SK-N-SH (cell line): ENCODE results near the gene KRTAP10-2. TPM values are rescaled to one million over a fixed set of nuclear protein-coding genes. Genes with fewer than 3 reads are reported as not detected.

Experiments used
- CTCF ChIA-PET: fragments of 300-600, 350-600 bp; formaldehyde crosslinking; extraction: SDS; loops from one replicate; lab custom pipeline; 2021; lab: Yijun Ruan, JAX
- POLR2A ChIA-PET: fragments of 350-600 bp; sonication (Branson Sonifier 250); formaldehyde crosslinking; extraction: SDS; loops from one replicate; lab custom pipeline; 2020; ENCODE audit warnings: antibody characterized with exemption, inconsistent platforms; lab: Yijun Ruan, JAX
- DNase-seq: peaks from one replicate; pipeline ENCODE4 v3.0.0; 2012
- H2AFZ ChIP-seq: fragments of 200-600 bp; sonication (generic); 2 replicates; pipeline ENCODE4 v1.8.1; 2016; ENCODE audit warnings: antibody characterized with exemption, mild to moderate bottlenecking, low read depth
- H3F3A ChIP-seq: fragments of 200-600 bp; sonication (generic); replicated peaks from 2 replicates; pipeline ENCODE3; 2016; ENCODE audit warnings: antibody characterized with exemption, mild to moderate bottlenecking; ENCODE audit not compliant: insufficient read depth
- H3K27ac ChIP-seq, 2 experiments: fragments of 200-500 bp in 1 of 2; fragments of 200-600 bp in 1 of 2; sonication (Bioruptor generic) in 1 of 2; sonication (generic), shearing (Covaris generic) in 1 of 2; 2 replicates each; pipeline versions ENCODE4 v1.5.1 to v1.6.1; 2014 to 2016; ENCODE audit warnings: low read depth in 2 of 2, inconsistent platforms in 1 of 2, low read length in 1 of 2, mild to moderate bottlenecking in 1 of 2, mixed read lengths in 1 of 2
- H3K27me3 ChIP-seq: fragments of 200-600 bp; sonication (generic), shearing (Covaris generic); 2 replicates; pipeline ENCODE4 v1.6.1; 2016; ENCODE audit warnings: mixed run types; ENCODE audit not compliant: insufficient read depth
- H3K36me3 ChIP-seq, 2 experiments: fragments of 200-500 bp in 1 of 2; fragments of 200-600 bp in 1 of 2; sonication (Bioruptor generic) in 1 of 2; sonication (generic) in 1 of 2; replicated peaks in 1 of 2; 2 replicates each; pipeline versions ENCODE3 to v1.5.1; 2014 to 2016; ENCODE audit warnings: low read length in 1 of 2, mild to moderate bottlenecking in 1 of 2; ENCODE audit not compliant: insufficient read depth in 2 of 2, control insufficient read depth in 1 of 2
- H3K4me1 ChIP-seq, 2 experiments: fragments of 200-500 bp in 1 of 2; fragments of 200-600 bp in 1 of 2; sonication (Bioruptor generic) in 1 of 2; sonication (generic), shearing (Covaris generic) in 1 of 2; 2 replicates each; pipeline versions ENCODE4 v1.5.1 to v1.6.1; 2014 to 2016; ENCODE audit warnings: low read depth in 1 of 2, low read length in 1 of 2, mixed run types in 1 of 2; ENCODE audit not compliant: insufficient read depth in 2 of 2, control insufficient read depth in 1 of 2
- H3K4me2 ChIP-seq: fragments of 200-600 bp; sonication (generic), shearing (Covaris generic); 2 replicates; pipeline ENCODE4 v1.6.1; 2017; ENCODE audit warnings: mixed run types
- H3K4me3 ChIP-seq, 2 experiments: fragments of 200-500 bp in 1 of 2; fragments of 200-600 bp in 1 of 2; sonication (Bioruptor generic) in 1 of 2; sonication (generic), shearing (Covaris generic) in 1 of 2; 2 replicates each; pipeline versions ENCODE4 v1.5.1 to v1.8.1; 2014 to 2016; ENCODE audit warnings: low read depth in 2 of 2, inconsistent platforms in 1 of 2, low read length in 1 of 2, mild to moderate bottlenecking in 1 of 2, mixed read lengths in 1 of 2, moderate library complexity in 1 of 2
- H3K79me2 ChIP-seq: fragments of 200-600 bp; sonication (generic); 2 replicates; pipeline ENCODE4 v1.8.1; 2017; ENCODE audit warnings: mild to moderate bottlenecking; ENCODE audit not compliant: insufficient read depth
- H3K9ac ChIP-seq: fragments of 200-600 bp; sonication (generic); 2 replicates; pipeline ENCODE4 v1.6.1; 2017; ENCODE audit warnings: mixed run types
- H3K9me2 ChIP-seq: fragments of 200-600 bp; sonication (generic); 2 replicates; pipeline ENCODE4 v1.6.1; 2017; ENCODE audit warnings: mixed run types
- H3K9me3 ChIP-seq: fragments of 200-600 bp; sonication (generic); 2 replicates; pipeline ENCODE4 v1.6.1; 2017; ENCODE audit warnings: mixed run types, mild to moderate bottlenecking, moderate library complexity
- H4K20me1 ChIP-seq: fragments of 200-600 bp; sonication (generic); 2 replicates; pipeline ENCODE4 v1.6.1; 2017; ENCODE audit warnings: mild to moderate bottlenecking, mixed run types; ENCODE audit not compliant: insufficient read depth
- FOXJ3 ChIP-seq: sonication (generic); formaldehyde crosslinking; IDR thresholded peaks from 2 replicates; pipeline ENCODE4 v1.5.1; 2020; ENCODE audit warnings: mild to moderate bottlenecking, missing genetic modification reagents
- GABPA ChIP-seq: IDR thresholded peaks from 2 replicates; pipeline ENCODE4 v1.4.0; 2012; ENCODE audit warnings: low read depth, mild to moderate bottlenecking
- GATA2 ChIP-seq: sonication (generic); formaldehyde crosslinking; IDR thresholded peaks from 2 replicates; pipeline ENCODE4 v1.5.0; 2020; ENCODE audit warnings: mild to moderate bottlenecking, missing genetic modification reagents
- JUND ChIP-seq: IDR thresholded peaks from 2 replicates; pipeline ENCODE4 v1.4.0; 2012
- MXI1 ChIP-seq: IDR thresholded peaks from 2 replicates; pipeline ENCODE4 v1.6.1; 2012; ENCODE audit warnings: mild to moderate bottlenecking, low read depth, low read length, improper control_type of control experiment
- NFIC ChIP-seq: IDR thresholded peaks from 2 replicates; pipeline ENCODE4 v1.4.0; 2012; ENCODE audit warnings: borderline replicate concordance
- PBX3 ChIP-seq: IDR thresholded peaks from 2 replicates; pipeline ENCODE4; 2012
- RAD21 ChIP-seq: IDR thresholded peaks from 2 replicates; pipeline ENCODE4 v1.6.1; 2012; ENCODE audit warnings: mild to moderate bottlenecking, low read length
- REST ChIP-seq: IDR thresholded peaks from 2 replicates; pipeline ENCODE4 v1.6.1; 2012; ENCODE audit warnings: mild to moderate bottlenecking, low read depth, low read length, moderate library complexity
- RFX5 ChIP-seq: IDR thresholded peaks from 2 replicates; pipeline ENCODE4 v1.6.1; 2012; ENCODE audit warnings: mild to moderate bottlenecking, improper control_type of control experiment, low read length
- RXRA ChIP-seq: IDR thresholded peaks from 2 replicates; pipeline ENCODE4 v1.4.0; 2012; ENCODE audit warnings: low read depth, mild to moderate bottlenecking, borderline replicate concordance
- TCF12 ChIP-seq: IDR thresholded peaks from 2 replicates; pipeline ENCODE4 v1.4.0; 2012
- USF2 ChIP-seq: fragments of 150-350 bp; IDR thresholded peaks from 2 replicates; pipeline ENCODE4 v1.6.1; 2017; ENCODE audit warnings: antibody characterized with exemption, low read length, low read depth, borderline replicate concordance
- WGBS: methylation state at CpG from one replicate; pipeline ENCODE4 v1.1.6; 2017; ENCODE audit warnings: low lambda C conversion rate; 5-methylcytosine and 5-hydroxymethylcytosine counted together
- polyA plus RNA-seq, 3 experiments: library from polyadenylated mRNA; depleted of rRNA; stranded (reverse); fragments of >200 nt; gene quantifications; 2 replicates each; pipeline ENCODE4 v1.2.3, GENCODE V29; 2012

The KRTAP10-2 gene
- polyA plus RNA-seq, 1 of the 3 experiments (the other 2 are of a cell fraction): not detected

- no peaks in the 10 kb centered on the region for H3K9me2 ChIP-seq
- no peaks in the 10 kb centered on the region for H4K20me1 ChIP-seq
- H3F3A ChIP-seq: no peaks in the 10 kb centered on the region
- H3K9ac ChIP-seq: no peak overlapping the region
- no peak overlapping the region for H2AFZ ChIP-seq
- DNase-seq: no peak
- CTCF ChIA-PET: interaction anchor here (1.0 kb wide), 1 partner anchor 40 kb away, joined by 3 read pairs; no protein-coding TSS in a partner anchor
- WGBS: 45% methylated on average over 14 of the region's 25 CpGs
- POLR2A ChIA-PET: no interaction called here
- no peaks in the 10 kb centered on the region for H3K79me2 ChIP-seq
- H3K36me3 ChIP-seq: no peaks in the 10 kb centered on the region
- no peak overlapping the region for H3K4me3 ChIP-seq
- no peak overlapping the region for H3K27ac ChIP-seq
- H3K4me1 ChIP-seq: no peaks in the 10 kb centered on the region
- H3K4me2 ChIP-seq: no peak overlapping the region
- TF ChIP-seq REST: no peak
- no peak for TF ChIP-seq MXI1
- no peak for TF ChIP-seq RXRA
- TF ChIP-seq FOXJ3 (CRISPR knock-in tag): no peak
- no peak for TF ChIP-seq TCF12
- TF ChIP-seq PBX3: no peak
- TF ChIP-seq JUND: no peak
- no peak for TF ChIP-seq RAD21
- peaks cover 31% of the 10 kb centered on the region for H3K27me3 ChIP-seq
- no peaks in the 10 kb centered on the region for H3K9me3 ChIP-seq
Measured at GRCh38 chr21:44549525-44550211, 1.6 kb downstream of the KRTAP10-2 start.

GRCh38 chr21:44548922-44549321 is 2.4 kb downstream of the KRTAP10-2 start:
- no peaks in the 10 kb centered on the region for H3K9me3 ChIP-seq
- POLR2A ChIA-PET: no interaction called here
- no peaks in the 10 kb centered on the region for H3K36me3 ChIP-seq
- H3K9ac ChIP-seq: no peak overlapping the region
- H3K9me2 ChIP-seq: no peaks in the 10 kb centered on the region
- CTCF ChIA-PET: interaction anchor here (1.0 kb wide), 1 partner anchor 39 kb away, joined by 3 read pairs; no protein-coding TSS in a partner anchor
- DNase-seq: no peak
- 51% methylated on average over 14 of the region's 14 CpGs for WGBS
- no peak overlapping the region for H3K4me3 ChIP-seq
- no peaks in the 10 kb centered on the region for H3F3A ChIP-seq
- no peaks in the 10 kb centered on the region for H4K20me1 ChIP-seq
- no peaks in the 10 kb centered on the region for H3K79me2 ChIP-seq
- no peak for TF ChIP-seq RFX5
- no peak for TF ChIP-seq GATA2 (CRISPR knock-in tag)
- TF ChIP-seq GABPA: no peak
- no peak for TF ChIP-seq NFIC
- no peak for TF ChIP-seq USF2
- H3K27me3 ChIP-seq: peaks cover 24% of the 10 kb centered on the region
- no peak overlapping the region for H3K27ac ChIP-seq
- H3K4me2 ChIP-seq: no peak overlapping the region
- no peaks in the 10 kb centered on the region for H3K4me1 ChIP-seq
- H2AFZ ChIP-seq: no peak overlapping the region
